ENCODE data around the gene TMEM120B. TPM values are rescaled to one million over a fixed set of nuclear protein-coding genes. Genes with fewer than 3 reads are reported as not detected.

The TMEM120B gene
- total and polyA plus RNA-seq, 7 donors = 11.0 to 29.7 (median 12.7) TPM

- DNase-seq (peak in 1 of 2 donors; percentile 47), ATAC-seq (no peak)
- no peak for TF ChIP-seq CTCF (IDR thresholded peaks at IDR 0.05)
- no peaks in the 10 kb centered on the region for H3K9me3 ChIP-seq
- H3K27ac ChIP-seq = no peak overlapping the region
- intact Hi-C loops (cut with DNase I) = loop anchor here in 1 of 2 donors (5.0 kb wide), 1 partner anchor 95 kb away; no protein-coding TSS in a partner anchor
- WGBS, 3 donors = 75 to 88% (median 79%) methylated on average over 14 of the region's 14 CpGs
- H3K4me3 ChIP-seq = no peak overlapping the region
- H3K36me3 ChIP-seq (ENCODE audit: insufficient read depth in 1 of 2, low read depth in 1 of 2) = peaks cover 0 to 14% of the 10 kb centered on the region in 2 donors
- no peaks in the 10 kb centered on the region for H3K27me3 ChIP-seq (ENCODE audit: insufficient read depth in 3 of 3, low read length in 2 of 3)
- H3K4me1 ChIP-seq = peaks cover 34% of the 10 kb centered on the region
Observed at GRCh38 chr12:121791671-121792551, 79.4 kb downstream of the TMEM120B start.

GRCh38 chr12:121792607-121793439, 80.3 kb downstream of the TMEM120B start:
- no peaks in the 10 kb centered on the region for H3K27me3 ChIP-seq (ENCODE audit: insufficient read depth in 3 of 3, low read length in 2 of 3)
- WGBS, 3 donors = 51 to 60% (median 52%) methylated on average over 39 to 48 of the region's 48 CpGs
- H3K4me1 ChIP-seq = peaks cover 42% of the 10 kb centered on the region
- intact Hi-C loops (cut with DNase I) = loop anchor here in 1 of 2 donors (5.0 kb wide), 1 partner anchor 96 kb away; no protein-coding TSS in a partner anchor
- peaks cover 0 to 14% of the 10 kb centered on the region in 2 donors for H3K36me3 ChIP-seq (ENCODE audit: insufficient read depth in 1 of 2, low read depth in 1 of 2)
- no peak for TF ChIP-seq CTCF (IDR thresholded peaks at IDR 0.05)
- peak overlapping the region; percentile 23 for H3K27ac ChIP-seq
- DNase-seq = peak in 1 of 2 donors; percentile 69
- H3K4me3 ChIP-seq = peak overlapping the region; percentile 86
- ATAC-seq = no peak
- H3K9me3 ChIP-seq = no peaks in the 10 kb centered on the region

GRCh38 chr12:121793440-121793837, 80.9 kb downstream of the TMEM120B start, which contains the start of gene RHOF:
Gene RHOF, minus strand, starts transcription at chr12:121793688. Its CDS starts 55 bp downstream, at chr12:121793633.
- ATAC-seq (no peak), DNase-seq (no peak)
- Histone ChIP-seq H3K4me3 (peak within 1 kb of the TSS; percentile 86), H3K27me3 (ENCODE audit: insufficient read depth in 3 of 3, low read length in 2 of 3) (no peaks in the 10 kb centered on the region), H3K9me3 (no peaks in the 10 kb centered on the region), H3K27ac (peak within 1 kb of the TSS; percentile 100), H3K4me1 (peaks cover 46% of the 10 kb centered on the region), H3K36me3 (ENCODE audit: insufficient read depth in 1 of 2, low read depth in 1 of 2) (peaks cover 0 to 14% of the 10 kb centered on the region in 2 donors)
- intact Hi-C loops (cut with DNase I) = loop anchor here in 1 of 2 donors (5.0 kb wide), 1 partner anchor 96 kb away; no protein-coding TSS in a partner anchor
- WGBS, 3 donors = 5% methylated on average over 18 to 36 of the region's 36 CpGs
- no peak for TF ChIP-seq CTCF (IDR thresholded peaks at IDR 0.05)

GRCh38 chr12:121793838-121794533, 81.4 kb downstream of the TMEM120B start:
- peak overlapping the region; percentile 86 for H3K4me3 ChIP-seq
- no peaks in the 10 kb centered on the region for H3K27me3 ChIP-seq (ENCODE audit: insufficient read depth in 3 of 3, low read length in 2 of 3)
- H3K27ac ChIP-seq = peak overlapping the region; percentile 100
- intact Hi-C loops (cut with DNase I) = loop anchor here (2.0 to 5.0 kb wide), 3 partner anchors 19 to 97 kb away; no protein-coding TSS in a partner anchor
- H3K4me1 ChIP-seq = peaks cover 50% of the 10 kb centered on the region
- peak; percentile 99 for TF ChIP-seq CTCF (IDR thresholded peaks at IDR 0.05)
- ATAC-seq (peak; percentile 61 to 72 (median 64)), DNase-seq (peak; percentile 91 to 96)
- H3K36me3 ChIP-seq (ENCODE audit: insufficient read depth in 1 of 2, low read depth in 1 of 2) = peaks cover 0 to 14% of the 10 kb centered on the region in 2 donors
- H3K9me3 ChIP-seq = no peaks in the 10 kb centered on the region
- WGBS, 3 donors = 0 to 1% (median 1%) methylated on average over 47 to 59 of the region's 59 CpGs
